Measurements from ENCODE around the gene ADK. TPM values are rescaled to one million over a fixed set of nuclear protein-coding genes. Genes with fewer than 3 reads are reported as not detected.

Gene ADK
- total and polyA plus RNA-seq, 2 of the 13 experiments (the other 11 are each of a cell fraction or from before 2014, with no cell fraction given) = 48.6 to 79.1 TPM

- intact Hi-C loops (cut with micrococcal nuclease; ENCODE audit: unreplicated experiment) = no loop called here
- no peak for ATAC-seq
- TF ChIP-seq MLX (CRISPR knock-in tag; IDR thresholded peaks at IDR 0.05) (no peak), ZNF510 (CRISPR knock-in tag; IDR thresholded peaks at IDR 0.05; ENCODE audit: low read depth) (no peak), FOXJ3 (CRISPR knock-in tag; IDR thresholded peaks at IDR 0.05; ENCODE audit: borderline replicate concordance) (no peak), RFXAP (CRISPR knock-in tag; IDR thresholded peaks at IDR 0.05; ENCODE audit: borderline replicate concordance) (no peak), ATRX (CRISPR knock-in tag; IDR thresholded peaks at IDR 0.05; ENCODE audit: borderline replicate concordance) (no peak), PATZ1 (CRISPR knock-in tag; IDR thresholded peaks at IDR 0.05) (no peak), MED13 (CRISPR knock-in tag; IDR thresholded peaks at IDR 0.05) (no peak), NAIF1 (CRISPR knock-in tag; IDR thresholded peaks at IDR 0.05; ENCODE audit: borderline replicate concordance) (no peak), ZNF800 (CRISPR knock-in tag; IDR thresholded peaks at IDR 0.05) (no peak), ZNF260 (CRISPR knock-in tag; IDR thresholded peaks at IDR 0.05; ENCODE audit: borderline replicate concordance, low read depth) (no peak), NFIB (CRISPR knock-in tag; IDR thresholded peaks at IDR 0.05; ENCODE audit: borderline replicate concordance) (no peak), HNF1A (IDR thresholded peaks at IDR 0.05; ENCODE audit: low read depth) (no peak), HNF1A (CRISPR knock-in tag; IDR thresholded peaks at IDR 0.05; ENCODE audit: borderline replicate concordance) (no peak), ZNF121 (CRISPR knock-in tag; IDR thresholded peaks at IDR 0.05) (no peak), ZNF780A (CRISPR knock-in tag; IDR thresholded peaks at IDR 0.05) (no peak), RORA (CRISPR knock-in tag; IDR thresholded peaks at IDR 0.05) (no peak), PPARG (CRISPR knock-in tag; conservative IDR thresholded peaks at IDR 0.05) (no peak), DNMT1 (CRISPR knock-in tag; IDR thresholded peaks at IDR 0.05) (no peak)
Measured at GRCh38 chr10:74596713-74597112, 445.7 kb downstream of the ADK start.

More at GRCh38 chr10:74596713-74597112, 445.7 kb downstream of the ADK start:
- Histone ChIP-seq H3K27ac (ENCODE audit: extremely low read length, insufficient read depth, low read length) (no peak overlapping the region), H3K9ac (ENCODE audit: insufficient read depth, low read depth, low read length) (no peak overlapping the region), H3K36me3 (replicated peaks in 1 of 2; ENCODE audit: control insufficient read depth in 1 of 2, insufficient read depth in 2 of 2, low read length in 2 of 2) (peaks cover 0 to under 1% of the 10 kb centered on the region in 2 experiments; a peak in 1 of 5 replicates), H3K4me2 (ENCODE audit: low read depth, low read length) (no peak overlapping the region), H3K79me2 (ENCODE audit: insufficient read depth, low read length) (no peaks in the 10 kb centered on the region), H2AFZ (ENCODE audit: low read length) (no peak overlapping the region), H3K4me1 (ENCODE audit: insufficient read depth, low read length) (no peaks in the 10 kb centered on the region), H3K9me3 (ENCODE audit: low read length) (no peaks in the 10 kb centered on the region), H3K27me3 (ENCODE audit: control insufficient read depth in 1 of 2, insufficient read depth in 2 of 2, low read length in 2 of 2) (no peaks in the 10 kb centered on the region), H3K4me3 (replicated peaks in 1 of 3; ENCODE audit: insufficient read depth in 1 of 3, low read depth in 2 of 3, low read length in 3 of 3) (no peak overlapping the region), H4K20me1 (ENCODE audit: insufficient read depth, low read length) (no peaks in the 10 kb centered on the region)
- DNase-seq (ENCODE audit: low spot score) = no peak
- CTCF ChIA-PET (ENCODE audit: low intra/inter-chr PET ratio, low total read pairs) = no interaction called here
- POLR2A ChIA-PET = no interaction called here
- in situ Hi-C loops (cut with HindIII; ENCODE audit: extremely low pct_ligation_motif_present, low pct_unique_long_range_greater_than_20kb) = no loop called here
- no peak for FAIRE-seq
- no TSS peak for BruUV-seq (replicated peaks)
- WGBS (ENCODE audit: low lambda C conversion rate) = 98% methylated on average over 7 of the region's 7 CpGs
